ENCODE measurements around the gene CD7. TPM values are rescaled to one million over a fixed set of nuclear protein-coding genes. Genes with fewer than 3 reads are reported as not detected.

The CD7 gene
- total RNA-seq, 1 experiment from 2014 or later: 0.77 TPM

DNA sequence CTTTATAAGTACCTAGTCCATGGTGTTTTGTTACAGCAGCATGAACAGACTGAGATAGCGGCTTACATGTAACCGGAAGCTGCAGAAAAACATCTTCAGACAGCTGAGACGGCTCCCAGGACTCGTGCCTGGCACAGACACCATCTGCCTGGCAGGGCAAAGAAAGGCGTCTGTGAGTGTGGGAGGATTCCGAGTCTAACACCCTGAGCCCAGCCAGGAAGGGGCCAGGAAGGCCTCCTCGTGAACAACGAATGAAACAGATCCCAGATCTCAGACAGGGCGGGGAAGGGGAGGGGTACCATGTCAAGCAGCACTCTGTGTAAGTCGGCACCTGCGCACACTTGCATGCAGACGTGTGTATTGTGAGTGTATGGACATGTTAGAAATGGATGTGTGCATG, 39.6 kb downstream of the CD7 start:
- DNase-seq (ENCODE audit: low read depth, low spot score) (no peak), ATAC-seq (no peak)
- Histone ChIP-seq H3K27me3 (ENCODE audit: control insufficient read depth, insufficient read depth, low read length) (no peaks in the 10 kb centered on the region), H3K27ac (ENCODE audit: low read length) (no peak overlapping the region), H3K9me3 (ENCODE audit: control insufficient read depth, insufficient read depth, low read depth, low read length) (no peaks in the 10 kb centered on the region), H3K36me3 (ENCODE audit: control insufficient read depth, insufficient read depth, low read length) (no peaks in the 10 kb centered on the region; the same call in 1 of the 2 replicates), H3K4me3 (ENCODE audit: low read depth in 2 of 2, low read length in 2 of 2) (no peak overlapping the region), H3K4me1 (ENCODE audit: control insufficient read depth, insufficient read depth, low read length) (peaks cover 28% of the 10 kb centered on the region)
- BruUV-seq (replicated peaks): no TSS peak
- TF ChIP-seq, protein P1, sequence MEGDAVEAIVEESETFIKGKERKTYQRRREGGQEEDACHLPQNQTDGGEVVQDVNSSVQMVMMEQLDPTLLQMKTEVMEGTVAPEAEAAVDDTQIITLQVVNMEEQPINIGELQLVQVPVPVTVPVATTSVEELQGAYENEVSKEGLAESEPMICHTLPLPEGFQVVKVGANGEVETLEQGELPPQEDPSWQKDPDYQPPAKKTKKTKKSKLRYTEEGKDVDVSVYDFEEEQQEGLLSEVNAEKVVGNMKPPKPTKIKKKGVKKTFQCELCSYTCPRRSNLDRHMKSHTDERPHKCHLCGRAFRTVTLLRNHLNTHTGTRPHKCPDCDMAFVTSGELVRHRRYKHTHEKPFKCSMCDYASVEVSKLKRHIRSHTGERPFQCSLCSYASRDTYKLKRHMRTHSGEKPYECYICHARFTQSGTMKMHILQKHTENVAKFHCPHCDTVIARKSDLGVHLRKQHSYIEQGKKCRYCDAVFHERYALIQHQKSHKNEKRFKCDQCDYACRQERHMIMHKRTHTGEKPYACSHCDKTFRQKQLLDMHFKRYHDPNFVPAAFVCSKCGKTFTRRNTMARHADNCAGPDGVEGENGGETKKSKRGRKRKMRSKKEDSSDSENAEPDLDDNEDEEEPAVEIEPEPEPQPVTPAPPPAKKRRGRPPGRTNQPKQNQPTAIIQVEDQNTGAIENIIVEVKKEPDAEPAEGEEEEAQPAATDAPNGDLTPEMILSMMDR (IDR thresholded peaks at IDR 0.05): no peak
- TF ChIP-seq TCF7L2 (IDR thresholded peaks at IDR 0.05; ENCODE audit: low read depth, low read length) (no peak), POLR2AphosphoS5 (IDR thresholded peaks at IDR 0.05; ENCODE audit: low read depth, low read length) (no peak), SIN3A (IDR thresholded peaks at IDR 0.05; ENCODE audit: borderline replicate concordance, insufficient read depth, low read depth, low read length) (no peak)
- TF ChIP-seq, protein P2, sequence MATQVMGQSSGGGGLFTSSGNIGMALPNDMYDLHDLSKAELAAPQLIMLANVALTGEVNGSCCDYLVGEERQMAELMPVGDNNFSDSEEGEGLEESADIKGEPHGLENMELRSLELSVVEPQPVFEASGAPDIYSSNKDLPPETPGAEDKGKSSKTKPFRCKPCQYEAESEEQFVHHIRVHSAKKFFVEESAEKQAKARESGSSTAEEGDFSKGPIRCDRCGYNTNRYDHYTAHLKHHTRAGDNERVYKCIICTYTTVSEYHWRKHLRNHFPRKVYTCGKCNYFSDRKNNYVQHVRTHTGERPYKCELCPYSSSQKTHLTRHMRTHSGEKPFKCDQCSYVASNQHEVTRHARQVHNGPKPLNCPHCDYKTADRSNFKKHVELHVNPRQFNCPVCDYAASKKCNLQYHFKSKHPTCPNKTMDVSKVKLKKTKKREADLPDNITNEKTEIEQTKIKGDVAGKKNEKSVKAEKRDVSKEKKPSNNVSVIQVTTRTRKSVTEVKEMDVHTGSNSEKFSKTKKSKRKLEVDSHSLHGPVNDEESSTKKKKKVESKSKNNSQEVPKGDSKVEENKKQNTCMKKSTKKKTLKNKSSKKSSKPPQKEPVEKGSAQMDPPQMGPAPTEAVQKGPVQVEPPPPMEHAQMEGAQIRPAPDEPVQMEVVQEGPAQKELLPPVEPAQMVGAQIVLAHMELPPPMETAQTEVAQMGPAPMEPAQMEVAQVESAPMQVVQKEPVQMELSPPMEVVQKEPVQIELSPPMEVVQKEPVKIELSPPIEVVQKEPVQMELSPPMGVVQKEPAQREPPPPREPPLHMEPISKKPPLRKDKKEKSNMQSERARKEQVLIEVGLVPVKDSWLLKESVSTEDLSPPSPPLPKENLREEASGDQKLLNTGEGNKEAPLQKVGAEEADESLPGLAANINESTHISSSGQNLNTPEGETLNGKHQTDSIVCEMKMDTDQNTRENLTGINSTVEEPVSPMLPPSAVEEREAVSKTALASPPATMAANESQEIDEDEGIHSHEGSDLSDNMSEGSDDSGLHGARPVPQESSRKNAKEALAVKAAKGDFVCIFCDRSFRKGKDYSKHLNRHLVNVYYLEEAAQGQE (IDR thresholded peaks at IDR 0.05; ENCODE audit: insufficient read depth in 1 of 2, low read depth in 2 of 2, low read length in 1 of 2): no peak
- intact Hi-C loops (cut with micrococcal nuclease; ENCODE audit: unreplicated experiment) (no loop called here), in situ Hi-C loops (cut with HindIII; ENCODE audit: low pct_unique_long_range_greater_than_20kb, low sequenced_read_pairs) (no loop called here)
- ChIA-PET POLR2A (no interaction called here), CTCF (no interaction called here)

DNA sequence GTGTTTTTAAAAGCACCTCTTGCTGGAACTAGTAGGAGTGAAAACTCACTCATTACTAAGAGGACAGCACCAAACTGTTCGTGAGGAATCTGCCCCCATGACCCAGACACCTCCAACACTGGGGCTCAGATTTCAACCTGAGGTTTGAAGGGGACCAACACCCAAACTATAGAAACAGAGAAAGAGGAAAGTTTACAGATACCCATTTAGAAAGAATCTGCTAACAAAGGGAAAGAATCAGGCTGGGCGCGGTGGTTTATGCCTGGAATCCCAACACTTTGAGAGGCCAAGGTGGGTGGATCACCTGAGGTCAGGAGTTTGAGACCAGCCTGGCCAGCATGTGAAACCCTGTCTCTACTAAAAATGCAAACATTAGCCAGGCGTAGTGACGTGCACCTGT, 40.5 kb downstream of the CD7 start:
- TF ChIP-seq SIN3A (IDR thresholded peaks at IDR 0.05; ENCODE audit: borderline replicate concordance, insufficient read depth, low read depth, low read length) (no peak), TCF7L2 (IDR thresholded peaks at IDR 0.05; ENCODE audit: low read depth, low read length) (no peak), POLR2AphosphoS5 (IDR thresholded peaks at IDR 0.05; ENCODE audit: low read depth, low read length) (no peak)
- TF ChIP-seq, protein P1 (IDR thresholded peaks at IDR 0.05): no peak
- TF ChIP-seq, protein P2 (IDR thresholded peaks at IDR 0.05; ENCODE audit: insufficient read depth in 1 of 2, low read depth in 2 of 2, low read length in 1 of 2): no peak
- peaks cover 24% of the 10 kb centered on the region for H3K4me1 ChIP-seq (ENCODE audit: control insufficient read depth, insufficient read depth, low read length)
- in situ Hi-C loops (cut with HindIII; ENCODE audit: low pct_unique_long_range_greater_than_20kb, low sequenced_read_pairs): no loop called here
- intact Hi-C loops (cut with micrococcal nuclease; ENCODE audit: unreplicated experiment): no loop called here
- no peak for DNase-seq (ENCODE audit: low read depth, low spot score)
- BruUV-seq (replicated peaks): no TSS peak
- H3K27ac ChIP-seq (ENCODE audit: low read length): no peak overlapping the region
- H3K36me3 ChIP-seq (ENCODE audit: control insufficient read depth, insufficient read depth, low read length): peaks cover 2% of the 10 kb centered on the region; the same call in 1 of the 2 replicates
- H3K9me3 ChIP-seq (ENCODE audit: control insufficient read depth, insufficient read depth, low read depth, low read length): no peaks in the 10 kb centered on the region
- POLR2A ChIA-PET: no interaction called here
- CTCF ChIA-PET: no interaction called here
- H3K4me3 ChIP-seq (ENCODE audit: low read depth in 2 of 2, low read length in 2 of 2): no peak overlapping the region
- no peaks in the 10 kb centered on the region for H3K27me3 ChIP-seq (ENCODE audit: control insufficient read depth, insufficient read depth, low read length)
- ATAC-seq: no peak

Measured in Panc1 (cell line).